HG03342 (cell line): ENCODE data around the gene PRICKLE4.

Experiments used
- ATAC-seq: cut with Tn5 transposase; IDR thresholded peaks from one replicate; pipeline ENCODE4 v1.9.1; 2021; ENCODE audit warnings: mild to moderate bottlenecking, moderate library complexity; ENCODE audit not compliant: unreplicated experiment

The PRICKLE4 gene, protein sequence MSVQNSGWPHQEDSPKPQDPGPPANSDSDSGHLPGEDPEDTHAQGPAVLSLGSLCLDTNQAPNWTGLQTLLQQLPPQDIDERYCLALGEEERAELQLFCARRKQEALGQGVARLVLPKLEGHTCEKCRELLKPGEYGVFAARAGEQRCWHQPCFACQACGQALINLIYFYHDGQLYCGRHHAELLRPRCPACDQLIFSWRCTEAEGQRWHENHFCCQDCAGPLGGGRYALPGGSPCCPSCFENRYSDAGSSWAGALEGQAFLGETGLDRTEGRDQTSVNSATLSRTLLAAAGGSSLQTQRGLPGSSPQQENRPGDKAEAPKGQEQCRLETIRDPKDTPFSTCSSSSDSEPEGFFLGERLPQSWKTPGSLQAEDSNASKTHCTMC

DNA sequence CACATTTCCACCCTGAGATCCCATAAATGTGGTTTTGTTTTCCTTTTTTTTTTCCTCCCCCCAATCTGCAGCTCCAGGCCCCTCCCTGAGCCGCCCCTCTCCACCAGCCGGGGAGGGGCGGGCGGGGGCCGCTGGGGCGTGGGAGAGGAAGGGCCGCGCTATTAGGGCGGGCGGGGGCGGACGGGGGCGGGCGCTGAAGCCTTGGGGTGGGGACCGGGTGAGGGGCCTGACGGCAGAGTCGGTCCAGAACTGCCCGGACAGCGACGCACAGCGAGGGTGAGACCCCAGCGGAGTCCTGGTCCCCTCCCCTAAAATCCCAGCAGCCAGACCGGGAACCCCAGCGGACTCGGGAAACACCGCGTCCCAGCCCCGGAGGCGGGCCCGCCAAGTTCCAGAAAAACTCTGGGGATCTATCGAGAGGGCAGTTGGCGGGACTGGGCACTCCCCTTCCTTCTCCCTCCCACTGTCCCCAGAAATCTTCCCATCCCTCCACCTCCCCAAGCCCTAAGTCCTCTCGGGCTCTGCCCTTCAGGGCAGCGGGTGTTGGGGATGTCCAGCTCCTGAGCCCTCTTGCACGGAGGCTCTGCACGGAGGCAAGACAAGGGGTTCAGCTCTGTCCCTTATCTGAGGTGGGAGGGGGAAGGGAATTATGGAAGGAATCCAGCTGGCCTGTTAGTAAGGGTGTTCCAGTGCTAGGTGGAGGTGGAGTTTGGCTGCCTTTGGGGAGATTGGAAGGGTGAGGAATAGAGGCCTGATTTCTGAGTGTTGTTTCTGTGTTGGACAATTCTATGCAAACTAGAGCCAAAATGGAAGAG, at the start of gene PRICKLE4:
PRICKLE4 (plus strand) TSS at position 232 of the 815 bp plus-strand sequence. CDS start 2,692 bp downstream, outside the sequence.
- ATAC-seq, result no peak

DNA sequence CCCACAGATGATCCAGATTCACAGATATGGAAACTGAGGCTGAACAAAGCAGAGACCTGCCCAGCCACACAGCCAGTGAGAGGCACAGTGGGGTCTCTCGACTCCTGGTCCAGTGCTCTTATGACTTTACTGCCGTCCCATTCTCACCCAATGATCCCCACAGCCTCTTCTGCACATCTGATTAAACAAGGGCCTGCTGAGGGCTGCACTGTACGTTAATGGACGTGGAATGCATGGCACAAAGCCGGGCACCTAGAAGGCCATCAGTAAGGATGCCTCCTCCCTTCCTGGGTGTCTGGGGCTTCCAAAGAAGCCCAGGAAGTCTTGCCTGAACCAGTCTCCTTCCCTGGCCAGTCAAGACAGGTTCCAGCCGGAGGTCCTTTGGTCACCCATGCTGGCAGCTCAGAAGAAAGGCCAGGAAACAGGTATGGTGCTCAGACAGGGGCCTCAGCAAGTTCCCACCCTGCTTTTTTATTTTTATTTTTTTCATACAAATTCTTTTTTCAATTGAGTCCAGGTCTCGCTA, 49.0 kb upstream of the PRICKLE4 start:
- no peak for ATAC-seq

DNA sequence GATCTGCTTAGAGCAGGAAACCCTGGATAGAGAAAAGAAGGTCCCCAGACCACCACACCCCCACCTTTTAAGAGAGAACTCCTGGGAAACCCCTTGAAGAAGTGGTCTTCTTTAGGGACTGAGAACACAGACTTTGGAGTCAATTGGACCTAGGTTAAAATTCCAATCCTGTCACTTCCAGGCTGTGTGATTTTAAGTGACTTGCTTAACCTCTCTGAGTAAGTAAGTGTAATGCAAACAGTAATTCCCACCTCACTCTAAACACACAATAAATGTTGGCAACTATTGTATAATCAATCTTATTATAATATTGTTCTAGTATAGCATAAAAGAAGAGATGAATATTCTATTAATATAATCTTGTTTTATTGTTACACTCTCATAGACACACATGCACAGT, 48.4 kb upstream of the PRICKLE4 start:
- ATAC-seq, result no peak

DNA sequence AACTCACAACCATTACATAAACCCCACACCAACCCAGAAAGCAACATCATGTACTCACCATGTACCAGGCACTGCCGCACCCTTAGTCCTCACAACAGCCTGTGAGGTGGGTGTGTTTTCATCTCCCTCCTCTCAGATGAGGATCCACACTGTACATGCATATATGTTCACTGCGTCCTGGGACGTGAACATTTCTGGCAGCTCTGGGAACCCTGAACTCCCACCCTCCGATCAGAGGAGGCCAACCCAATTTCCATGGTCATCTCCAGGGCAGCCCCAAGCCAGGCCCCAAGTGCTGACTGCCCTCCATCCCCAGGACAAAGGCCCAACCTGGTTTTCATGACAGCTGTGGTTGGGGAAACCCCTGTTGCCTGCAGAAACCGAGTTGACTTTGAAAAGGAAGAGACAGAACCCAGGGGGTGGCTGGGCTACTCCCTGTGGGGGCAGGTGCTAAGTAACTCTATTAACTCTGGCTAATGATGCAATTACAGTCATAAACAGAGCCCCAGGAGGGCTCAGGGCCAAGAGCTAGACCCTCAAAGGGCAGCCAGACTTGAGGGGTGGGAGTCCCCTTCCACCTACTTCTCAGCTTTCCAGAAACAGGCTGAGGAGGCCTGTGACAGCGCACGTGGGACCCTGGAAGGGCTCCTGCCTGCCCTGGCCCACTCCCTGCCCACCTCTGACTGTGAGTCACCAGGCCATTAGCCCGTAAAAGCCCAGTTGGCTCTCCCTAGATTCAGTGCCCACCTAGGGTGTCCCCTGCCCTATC, 47.8 kb upstream of the PRICKLE4 start:
- peak; percentile 41 for ATAC-seq

DNA sequence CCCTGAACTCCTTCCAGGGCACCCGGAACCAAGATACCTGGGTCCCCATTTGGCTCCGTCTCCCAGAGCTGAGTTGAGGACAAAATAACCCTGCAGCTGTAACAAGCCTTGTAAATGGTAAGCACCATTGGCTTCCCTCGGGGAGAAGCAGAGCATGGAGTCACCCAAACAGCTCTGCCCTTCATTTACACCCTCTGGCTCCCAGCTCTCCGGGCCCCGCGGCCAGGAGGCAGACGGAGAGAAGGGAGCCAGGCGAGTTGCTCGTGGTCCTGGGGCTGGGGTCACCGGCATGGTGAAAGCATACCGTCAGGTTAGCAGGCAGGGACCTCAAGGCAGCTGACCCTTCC, 47.2 kb upstream of the PRICKLE4 start:
- no peak for ATAC-seq

DNA sequence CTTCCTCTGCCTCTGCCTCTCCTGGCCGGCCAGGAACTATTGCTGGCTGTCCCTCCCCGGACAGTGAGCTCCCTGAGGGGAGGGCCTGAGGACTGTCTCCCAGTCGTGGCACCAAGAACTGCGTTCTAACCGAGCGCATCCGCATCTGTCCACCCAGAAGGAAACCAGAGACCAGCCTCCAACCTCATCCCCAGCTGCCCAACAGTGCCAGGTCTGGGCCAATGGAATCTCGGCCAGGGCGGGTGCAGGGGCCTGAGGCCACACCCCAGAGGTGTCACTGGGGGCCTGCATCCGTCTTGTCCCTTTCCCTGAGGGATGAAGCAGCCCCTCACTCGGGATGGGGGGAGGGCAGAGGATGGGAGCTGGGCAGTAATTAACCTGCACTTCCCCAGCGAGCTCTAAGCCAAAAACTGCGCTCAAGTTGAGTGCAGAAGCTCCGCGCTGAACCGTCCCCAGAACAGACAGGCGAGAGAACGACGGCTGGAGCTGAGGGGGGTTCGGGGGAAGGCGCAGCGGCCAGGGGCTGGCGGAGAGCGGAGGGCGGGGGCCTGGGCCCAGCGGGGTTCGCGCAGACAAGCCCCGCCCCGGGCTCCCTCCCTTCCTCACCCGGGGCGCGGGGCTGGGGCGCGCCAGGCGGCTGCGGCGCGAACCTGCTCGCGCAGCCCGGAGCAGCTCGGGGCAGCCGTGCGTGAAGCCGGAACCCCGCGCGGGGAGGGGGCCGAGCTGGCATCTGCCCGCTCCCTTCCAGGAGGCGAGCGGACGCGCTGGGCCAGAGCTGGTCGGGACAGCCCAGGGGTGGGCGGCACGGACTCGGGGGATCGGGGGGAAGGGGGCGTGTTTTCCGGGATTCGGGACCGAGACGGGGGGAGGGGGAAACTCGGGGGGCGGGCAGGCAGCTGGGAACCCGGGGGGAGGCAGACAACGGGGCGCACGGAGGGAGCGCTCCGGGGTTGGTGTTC, 46.6 kb upstream of the PRICKLE4 start:
- peak; percentile 42 for ATAC-seq

DNA sequence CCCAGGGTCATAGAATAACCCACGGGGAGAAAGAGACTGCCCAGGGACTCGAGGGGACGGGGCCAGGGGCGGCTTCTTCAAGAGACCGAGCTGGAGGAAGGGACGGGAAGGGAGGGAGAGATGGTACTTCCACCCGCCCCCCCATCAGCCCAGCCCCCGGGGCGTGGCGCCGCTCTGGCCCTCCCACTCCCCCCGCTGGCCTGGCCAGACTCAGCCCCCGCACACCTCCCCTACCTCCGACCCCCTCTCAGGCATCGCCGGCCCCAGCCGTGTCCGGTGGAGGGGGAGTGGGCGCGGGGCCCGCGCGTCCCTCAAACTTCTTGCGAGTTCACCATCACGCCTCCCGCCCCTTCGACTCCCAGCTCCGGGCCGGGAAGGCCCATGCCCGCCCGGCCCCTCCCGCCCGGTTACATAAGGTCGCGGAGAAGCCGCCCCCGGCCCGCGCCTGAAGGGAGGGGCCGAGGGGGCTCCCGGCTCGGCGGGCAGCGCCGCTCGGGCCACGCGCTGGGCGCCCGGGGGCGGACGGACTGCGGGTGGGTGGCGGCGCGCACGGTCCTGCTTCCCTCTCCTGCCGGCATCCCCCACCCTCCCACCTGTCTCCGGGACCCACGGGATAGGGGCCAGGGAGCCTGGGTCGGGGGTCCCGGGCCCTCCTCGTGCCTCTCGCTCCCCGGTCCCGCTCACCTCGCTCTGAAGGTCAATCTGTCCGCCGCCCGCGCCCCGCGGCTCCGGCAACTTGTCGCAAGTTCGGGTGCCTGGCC, 45.7 kb upstream of the PRICKLE4 start:
- ATAC-seq, result peak; percentile 13

DNA sequence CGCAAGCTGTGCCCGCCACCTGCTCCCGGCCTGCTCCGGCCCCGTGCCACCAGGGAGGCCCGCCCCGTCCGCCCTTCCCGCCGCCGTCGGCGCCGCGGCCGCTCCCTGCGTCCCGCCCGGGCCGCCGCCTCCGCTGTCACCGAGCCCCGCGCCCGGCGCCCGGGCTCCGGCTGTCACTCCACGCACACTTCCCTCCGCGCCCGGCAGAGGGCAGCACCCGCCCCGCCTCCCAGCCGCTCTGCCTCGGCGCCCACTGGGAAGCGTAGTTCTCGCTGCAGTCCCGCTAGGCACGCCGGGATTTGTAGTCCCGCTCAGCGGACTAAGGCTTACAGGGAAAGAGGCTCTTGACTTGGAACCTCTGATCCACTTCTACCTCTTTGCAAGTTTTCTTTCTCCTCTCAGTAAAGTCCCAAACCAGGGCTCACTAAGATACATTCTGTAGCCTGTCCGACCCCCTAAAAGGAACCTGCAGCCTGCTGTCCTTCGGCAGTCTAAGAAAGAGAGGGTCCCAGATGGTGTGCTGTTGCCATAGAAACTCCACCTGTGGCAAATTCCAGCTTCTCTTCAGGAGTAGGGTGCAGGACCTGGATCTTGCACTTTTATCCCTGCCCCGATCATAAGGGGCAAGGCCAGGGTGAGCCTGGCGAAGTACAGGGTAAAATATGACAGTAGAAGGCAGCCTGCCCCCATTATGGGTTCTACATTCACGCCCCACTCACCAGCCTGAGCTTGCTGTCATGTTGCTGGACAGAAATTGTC, 45.0 kb upstream of the PRICKLE4 start, which contains the start of gene TFEB:
TFEB (minus strand) TSS at position 182 of the 759 bp plus-strand sequence. CDS start 44,395 bp downstream, outside the sequence.
- peak; percentile 50 for ATAC-seq

DNA sequence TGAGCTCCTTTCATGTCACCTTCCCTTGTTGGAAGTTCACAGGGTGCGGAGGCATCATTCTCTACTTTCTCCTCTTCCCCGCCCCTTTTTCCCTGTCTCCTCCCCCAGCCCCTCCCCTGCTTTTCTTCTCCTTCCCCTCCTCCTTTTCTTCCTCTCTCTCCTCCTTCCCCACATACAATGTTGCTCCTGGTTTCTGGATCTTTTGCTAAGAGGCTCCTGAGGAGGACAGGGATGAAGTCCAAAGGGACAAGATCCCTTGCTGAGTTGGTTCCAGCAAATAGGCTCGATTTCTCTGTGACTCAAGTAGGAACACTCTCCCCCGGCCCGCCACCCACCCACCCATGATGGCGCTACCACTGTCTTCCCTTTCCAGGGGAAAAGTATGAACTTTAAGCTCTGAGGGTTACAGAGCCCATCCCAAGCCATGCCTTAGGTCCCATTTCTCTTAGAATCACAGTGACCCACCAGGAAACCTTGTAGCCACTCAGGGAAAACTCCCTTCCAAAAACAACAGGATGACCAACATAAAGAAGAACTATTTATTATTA, 44.3 kb upstream of the PRICKLE4 start:
- no peak for ATAC-seq

DNA sequence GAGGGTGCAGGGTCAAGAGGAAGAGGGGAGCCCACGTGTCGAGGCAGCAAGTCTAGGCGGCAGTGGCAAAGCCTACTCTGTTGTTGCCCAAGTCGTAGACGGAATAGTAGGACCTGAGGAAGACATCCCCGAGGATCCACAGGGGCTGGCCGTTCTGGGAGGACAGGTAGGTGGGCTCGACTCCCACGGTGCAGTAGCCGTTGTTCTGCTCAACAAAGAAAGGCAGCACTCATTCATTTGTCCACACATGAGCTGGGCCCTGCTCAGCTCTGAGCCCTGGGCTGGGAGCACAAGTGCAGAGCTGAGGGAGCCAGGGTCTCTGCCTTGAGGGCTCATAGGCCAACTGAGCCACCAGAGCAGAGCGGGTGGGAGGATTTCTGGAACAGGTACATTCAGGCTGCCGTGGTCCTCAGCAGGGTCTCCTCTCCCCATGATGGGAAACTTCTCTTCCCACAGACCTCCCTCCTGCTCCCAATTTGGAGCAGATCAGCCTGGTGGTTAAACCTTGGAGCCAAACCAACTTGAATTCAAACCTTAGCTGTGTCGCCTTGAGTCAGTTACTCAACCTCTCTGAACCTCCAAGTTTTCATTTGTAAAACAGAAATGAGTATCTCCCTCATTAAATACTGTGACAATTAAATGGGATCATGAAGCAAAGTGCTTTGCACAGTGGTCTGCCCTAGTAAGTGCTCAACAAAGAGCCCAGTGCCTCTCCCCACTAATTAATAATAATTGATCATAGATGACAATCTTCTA, 43.6 kb upstream of the PRICKLE4 start:
- ATAC-seq, result no peak

DNA sequence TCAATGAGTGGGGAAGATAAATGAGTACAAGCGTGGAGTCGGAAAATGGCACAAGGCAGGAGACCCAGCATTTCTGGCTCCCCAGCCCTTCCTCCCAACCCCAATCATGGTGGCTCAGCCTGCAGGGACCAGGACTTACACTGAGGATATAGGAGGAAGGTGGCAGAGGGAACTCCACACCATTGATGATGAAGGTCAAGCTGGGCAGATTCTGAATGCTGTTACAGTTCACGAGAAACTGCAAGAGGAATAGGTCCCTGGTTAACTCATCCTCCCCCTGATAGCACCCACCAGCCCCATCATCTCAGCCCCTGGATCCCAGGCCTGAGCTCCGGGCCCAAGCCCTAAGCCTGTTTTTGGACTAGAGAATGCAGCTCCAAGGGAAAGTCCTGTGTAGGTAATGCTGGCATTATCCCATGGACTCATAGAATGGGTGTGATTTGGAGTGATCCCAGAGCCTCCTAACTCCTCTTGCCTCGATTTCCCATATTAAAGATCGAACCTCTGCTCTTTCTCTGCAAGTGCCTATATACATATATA, 42.9 kb upstream of the PRICKLE4 start:
- no peak for ATAC-seq

DNA sequence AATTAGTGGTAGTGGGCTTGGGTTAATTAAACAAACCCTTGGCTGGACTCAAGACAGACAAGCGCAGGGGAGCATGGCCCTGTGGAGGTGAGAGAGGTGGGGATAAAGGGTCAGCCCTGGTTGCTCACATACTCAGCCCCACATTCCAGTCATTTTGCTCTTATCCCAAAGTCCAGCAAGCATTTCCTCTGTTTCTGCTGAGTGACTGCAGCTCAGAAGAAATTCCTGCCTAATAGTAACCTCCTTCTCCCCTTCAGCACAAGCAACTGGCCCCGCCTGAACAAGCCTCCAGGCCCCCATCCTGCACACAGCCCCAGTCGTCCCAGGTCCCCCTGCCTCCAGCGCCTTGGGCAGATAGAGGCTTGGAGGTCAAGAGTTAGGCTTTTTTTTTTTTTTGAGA, 41.5 kb upstream of the PRICKLE4 start:
- ATAC-seq, result no peak

DNA sequence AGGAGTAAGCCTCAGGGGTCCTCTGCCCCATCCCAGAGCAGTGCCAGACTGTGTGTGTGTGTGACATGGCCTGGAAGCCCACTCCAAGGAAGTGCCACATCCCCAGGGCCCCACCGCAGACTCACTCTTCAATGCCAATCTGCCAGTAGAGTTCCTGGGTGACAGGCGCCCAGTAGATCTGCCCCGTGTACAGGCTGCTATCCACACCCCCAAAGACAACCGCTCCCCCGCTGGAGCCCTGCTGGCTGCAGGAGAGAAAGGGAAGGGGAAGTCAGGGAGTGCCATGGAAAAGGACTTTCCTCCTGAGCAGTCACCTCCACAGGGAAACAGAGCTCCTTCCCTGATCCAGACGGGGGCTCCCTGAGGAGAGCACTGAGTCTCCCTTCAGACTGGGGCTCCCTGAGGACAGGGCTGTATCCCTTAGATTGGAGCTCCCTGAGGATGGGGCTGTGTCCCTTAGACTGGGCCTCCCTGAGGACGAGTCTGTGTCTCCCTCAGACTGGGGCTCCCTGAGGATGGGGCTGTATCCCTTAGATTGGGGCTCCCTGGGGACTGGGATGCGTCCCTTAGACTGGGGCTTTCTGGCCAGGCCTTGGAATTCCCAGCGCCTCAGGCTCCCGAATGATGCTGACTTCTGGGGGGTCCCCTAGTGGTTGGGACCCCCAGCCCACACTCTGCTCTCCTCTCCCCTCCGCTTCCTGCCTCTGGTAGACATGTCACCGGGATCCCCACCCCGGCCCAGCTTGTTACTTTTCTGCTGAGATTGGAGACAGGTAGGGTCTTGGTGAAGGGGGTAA, 40.0 kb upstream of the PRICKLE4 start:
- no peak for ATAC-seq

DNA sequence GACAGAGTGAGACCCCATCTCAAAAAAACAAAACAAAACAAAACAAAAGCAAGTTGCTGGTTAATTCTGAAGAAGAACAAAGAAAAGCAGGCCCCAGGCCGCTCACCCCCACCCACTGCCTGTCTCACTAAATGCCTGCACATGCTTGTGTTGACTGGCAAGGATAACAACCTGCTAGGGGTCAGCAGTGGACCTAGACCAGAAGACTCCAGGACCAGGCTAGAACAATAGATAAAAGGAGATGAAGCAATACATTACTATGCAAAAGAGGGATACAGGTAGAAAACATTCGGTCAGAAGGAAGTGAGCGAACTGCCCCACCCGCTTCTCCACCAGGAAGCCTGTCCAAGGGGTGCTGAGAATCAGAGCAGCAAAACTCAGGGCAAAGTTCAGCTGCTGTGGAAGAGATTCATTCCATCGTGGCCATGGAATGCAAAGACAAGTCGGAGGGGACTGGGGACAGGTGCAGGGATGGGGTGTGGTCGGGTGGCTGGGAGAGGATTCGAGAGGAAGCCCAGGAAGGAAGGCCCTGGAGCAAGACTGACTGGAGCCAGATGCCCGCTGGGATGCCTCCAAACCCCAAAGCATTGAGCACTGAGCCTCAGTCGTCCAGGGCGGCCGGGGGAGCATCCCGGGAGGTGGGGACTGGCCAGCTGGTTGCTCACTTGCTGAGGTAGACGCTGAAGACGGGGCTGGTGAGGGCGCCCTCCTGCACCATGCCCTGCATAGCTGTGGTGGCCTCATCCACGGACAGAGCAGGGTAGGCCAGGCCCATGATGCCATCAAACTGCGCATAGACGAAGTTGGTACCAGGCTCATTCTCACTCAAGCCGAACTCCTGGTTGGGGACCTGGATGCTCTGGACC, 38.7 kb upstream of the PRICKLE4 start:
- ATAC-seq, result no peak
